Measurements from ENCODE around the gene LSM2.
"Not testable (repeated sequence)": the region's sequence is repeated elsewhere in the genome, so short reads cannot be mapped to it uniquely, and the experiment has no call there.

Gene LSM2

GRCh38 chr6:31827286-31828079 is 20.7 kb upstream of the LSM2 start, which contains the start of gene HSPA1B:
TSS of gene HSPA1B (plus strand) at chr6:31827738. CDS start at chr6:31827951, 213 bp downstream.
- peak; percentile 81 for DNase-seq (ENCODE audit: low read depth)

GRCh38 chr6:31826793-31827285 is 20.1 kb upstream of the LSM2 start:
- DNase-seq (ENCODE audit: low read depth): peak; percentile 19

- DNase-seq (ENCODE audit: low read depth): no peak
Observed at GRCh38 chr6:31825553-31825952, 18.8 kb upstream of the LSM2 start.

GRCh38 chr6:31823592-31824196 is 16.9 kb upstream of the LSM2 start:
- not testable (repeated sequence) for DNase-seq (ENCODE audit: low read depth)

- peak; percentile 46 for DNase-seq (ENCODE audit: low read depth)
Observed at GRCh38 chr6:31822036-31822821, 15.5 kb upstream of the LSM2 start.

- peak; percentile 25 for DNase-seq (ENCODE audit: low read depth)
Observed at GRCh38 chr6:31821301-31822035, 14.7 kb upstream of the LSM2 start.

GRCh38 chr6:31820399-31820798 is 13.6 kb upstream of the LSM2 start:
- not testable (repeated sequence) for DNase-seq (ENCODE audit: low read depth)

- DNase-seq (ENCODE audit: low read depth): no peak
Observed at GRCh38 chr6:31819871-31820299, 13.1 kb upstream of the LSM2 start.

GRCh38 chr6:31817929-31818511 is 11.3 kb upstream of the LSM2 start:
- not testable (repeated sequence) for DNase-seq (ENCODE audit: low read depth)

- DNase-seq (ENCODE audit: low read depth): not testable (repeated sequence)
Observed at GRCh38 chr6:31817133-31817928, 10.6 kb upstream of the LSM2 start.

- peak; percentile 45 for DNase-seq (ENCODE audit: low read depth)
Observed at GRCh38 chr6:31815025-31815838, 8.5 kb upstream of the LSM2 start, which contains the start of the genes HSPA1A and HSPA1L. TSS of gene HSPA1A (plus strand) at chr6:31815543. CDS start at chr6:31815757, 214 bp downstream. TSS of gene HSPA1L (minus strand) at chr6:31815283. CDS start at chr6:31811972, 3,311 bp downstream.

GRCh38 chr6:31814677-31815024 is 7.9 kb upstream of the LSM2 start:
- DNase-seq (ENCODE audit: low read depth): peak; percentile 49

GRCh38 chr6:31813465-31813849 is 6.7 kb upstream of the LSM2 start:
- DNase-seq (ENCODE audit: low read depth): no peak

GRCh38 chr6:31811645-31812044 is 4.9 kb upstream of the LSM2 start:
- no peak for DNase-seq (ENCODE audit: low read depth)

GRCh38 chr6:31808599-31808998 is 1.8 kb upstream of the LSM2 start:
- not testable (repeated sequence) for DNase-seq (ENCODE audit: low read depth)

GRCh38 chr6:31805939-31806469 is 762 bp downstream of the LSM2 start:
- DNase-seq (ENCODE audit: low read depth): no peak

GRCh38 chr6:31801031-31801927 is 5.5 kb downstream of the LSM2 start:
- not testable (repeated sequence) for DNase-seq (ENCODE audit: low read depth)

- no peak for DNase-seq (ENCODE audit: low read depth)
Observed at GRCh38 chr6:31799781-31800180, 7.0 kb downstream of the LSM2 start.

All from activated T-helper 1 cell treated with Interleukin-2 at 50 U/mL for 16 hours (primary cell).